Inflammatory macrophage treated with lipopolysaccharide for 1 hour (primary cell): ENCODE data around the gene PRG3.
"Not testable (repeated sequence)": the region's sequence is repeated elsewhere in the genome, so short reads cannot be mapped to it uniquely, and the experiment has no call there.

Experiments used
- DNase-seq, 2 donors: peaks; one replicate each; pipeline ENCODE4 v3.0.0-alpha.2; 2020 to 2022

The PRG3 gene

GRCh38 chr11:57407941-57408475 lies 27.1 kb upstream of the PRG3 start:
- DNase-seq: no peak

DNA sequence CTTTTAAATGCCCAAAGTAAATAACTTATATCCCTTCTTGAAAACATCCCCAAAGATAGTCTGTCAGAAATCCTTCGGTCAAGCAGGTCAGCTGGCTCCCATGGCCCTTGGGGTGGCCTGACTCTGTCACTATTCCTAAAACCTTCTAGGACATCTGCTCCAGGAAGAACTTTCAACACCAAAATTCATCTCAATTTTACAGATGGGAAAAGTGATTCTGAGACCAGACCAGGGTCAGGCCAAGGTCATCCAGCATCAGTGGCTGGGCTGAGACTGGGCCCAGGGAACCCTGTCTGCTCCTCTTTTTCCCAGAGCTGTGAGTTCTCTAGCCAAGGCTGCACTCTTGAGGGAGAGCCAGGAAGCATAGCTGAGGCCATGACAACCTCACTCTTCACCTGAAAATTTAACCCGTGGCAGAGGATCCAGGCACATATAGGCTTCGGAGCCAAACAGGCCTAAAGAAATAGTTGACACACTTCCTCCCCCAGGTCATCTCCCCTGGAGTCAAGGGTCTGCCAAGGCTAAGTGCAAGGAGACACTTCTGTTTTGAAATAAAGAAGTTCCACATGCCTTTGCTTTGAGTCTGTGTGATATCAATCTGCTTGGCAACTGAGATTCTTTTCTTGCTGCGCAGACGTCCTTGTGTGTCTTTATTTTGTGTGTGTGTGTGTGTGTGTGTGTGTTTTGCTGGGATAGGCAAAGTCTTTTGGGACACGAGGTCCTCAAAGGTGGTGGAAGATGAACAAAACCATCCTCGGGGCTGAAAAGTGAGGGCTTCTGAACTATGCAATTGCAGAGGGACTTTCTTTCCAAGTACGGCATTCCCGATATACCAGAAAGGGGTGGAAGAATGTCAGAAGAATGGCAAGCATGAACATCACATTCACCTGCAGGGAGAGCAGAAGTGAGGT lies 26.3 kb upstream of the PRG3 start:
- no peak for DNase-seq

DNA sequence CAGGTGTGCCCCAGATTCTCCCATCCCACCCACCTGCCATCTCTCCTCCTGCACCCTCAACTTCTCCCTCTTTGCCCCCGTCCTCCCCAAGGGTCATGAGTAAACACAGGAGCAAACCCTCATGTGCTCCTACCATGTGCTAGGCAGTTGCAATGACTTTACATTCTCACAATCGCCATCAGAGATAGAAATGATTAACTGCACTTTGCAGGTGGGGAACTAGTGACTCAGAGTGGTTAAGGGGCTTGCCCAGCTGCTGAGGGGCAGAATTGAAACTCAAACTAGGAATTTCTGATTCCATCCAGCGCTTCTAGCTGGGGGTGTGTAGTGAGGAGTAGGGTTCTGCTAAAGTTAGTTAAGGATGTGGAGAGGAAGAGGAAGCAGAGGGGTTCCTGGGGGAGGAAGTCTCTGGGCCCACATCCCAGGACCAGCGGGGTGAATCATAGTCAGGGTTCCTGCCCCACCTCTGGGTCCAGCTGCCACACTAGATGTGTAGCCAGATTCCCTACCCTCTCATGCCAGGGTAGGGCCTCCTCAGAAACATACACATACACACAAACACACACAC lies 25.5 kb upstream of the PRG3 start:
- peak; percentile 84 to 94 for DNase-seq

DNA sequence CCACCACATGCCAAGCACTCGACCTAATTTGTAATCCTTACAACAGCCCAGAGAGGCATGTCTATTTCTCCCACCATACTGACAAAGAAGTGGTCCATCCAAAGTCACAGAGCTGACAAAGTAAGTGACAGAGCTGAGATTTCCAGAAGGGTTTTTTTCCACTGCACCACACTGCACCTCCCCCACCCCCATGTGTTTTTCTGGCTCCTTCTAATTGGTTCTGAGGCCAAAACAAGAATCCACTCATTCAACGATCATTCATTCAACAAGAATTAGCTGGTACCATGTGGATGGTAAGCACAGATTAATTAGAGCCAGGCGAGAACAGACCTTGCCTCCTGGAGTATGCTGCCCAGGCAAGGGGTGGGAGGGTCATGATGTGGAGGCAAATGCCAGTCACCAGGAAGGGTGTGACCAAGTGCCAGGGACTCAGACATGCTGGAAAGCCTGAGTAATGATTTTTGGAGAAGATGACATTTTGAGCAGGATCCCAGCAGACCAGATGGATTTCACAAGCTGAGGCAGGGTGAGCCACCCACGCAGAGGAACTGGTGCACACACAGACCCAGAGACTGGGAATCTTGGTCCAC lies 24.4 kb upstream of the PRG3 start:
- DNase-seq: peak; percentile 69 to 85

DNA sequence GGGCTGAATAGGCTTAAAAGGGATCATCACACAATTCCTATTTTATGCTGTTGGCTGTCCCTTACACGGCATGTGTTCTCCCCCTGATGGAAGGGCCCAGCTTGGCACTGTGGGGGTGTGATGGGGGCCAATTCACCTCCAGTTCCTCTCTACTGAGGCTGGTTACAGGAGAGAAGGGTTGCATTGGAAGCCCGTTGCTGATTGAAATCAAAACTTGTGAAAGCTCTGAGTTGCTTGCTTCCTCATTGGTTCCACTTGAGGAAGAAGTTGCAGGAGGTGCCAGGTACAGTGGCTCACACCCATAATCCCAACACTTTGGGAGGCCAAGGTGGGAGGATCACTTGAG lies 22.8 kb upstream of the PRG3 start:
- DNase-seq: peak in 1 of 2 donors; percentile 21

GRCh38 chr11:57403003-57403801 lies 22.3 kb upstream of the PRG3 start:
- DNase-seq: not testable (repeated sequence)

DNA sequence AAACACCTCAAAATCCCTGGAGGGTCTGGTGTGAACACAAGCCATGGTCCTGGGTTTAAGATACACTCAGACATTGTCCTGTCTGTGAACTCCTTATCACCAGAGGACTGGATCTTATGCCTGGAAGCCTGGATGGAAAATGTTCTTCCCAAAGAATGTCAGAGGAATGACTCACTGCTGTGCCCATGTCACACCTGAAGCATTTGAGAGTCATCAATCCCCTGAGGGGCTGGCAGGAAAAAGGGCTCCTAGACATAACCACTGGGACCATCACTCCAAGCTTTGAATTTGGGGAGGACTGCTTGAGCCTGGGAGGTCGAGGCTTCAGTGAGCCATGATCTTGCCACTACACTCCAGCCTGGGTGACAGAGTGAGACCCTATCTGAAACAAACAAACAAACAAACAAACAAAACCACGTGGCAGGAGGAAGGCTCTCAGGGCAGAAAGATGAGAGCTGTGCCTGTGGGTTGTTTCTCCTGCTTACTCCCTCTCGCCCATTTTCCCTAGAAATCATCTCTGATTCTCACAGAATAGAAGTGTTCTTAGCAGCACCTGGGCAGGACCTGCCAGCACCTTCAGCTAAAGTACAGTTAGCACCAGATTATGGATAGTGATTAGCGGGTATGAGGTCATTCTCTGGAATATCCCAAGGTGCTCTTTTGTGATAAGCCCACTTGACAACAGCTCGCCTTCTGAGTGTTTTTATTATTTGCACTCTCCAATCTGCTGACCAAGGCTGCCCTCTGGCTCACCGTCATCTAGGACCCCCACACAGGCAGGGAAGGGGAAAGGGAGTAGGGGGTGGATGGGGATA lies 21.4 kb upstream of the PRG3 start:
- no peak for DNase-seq

DNA sequence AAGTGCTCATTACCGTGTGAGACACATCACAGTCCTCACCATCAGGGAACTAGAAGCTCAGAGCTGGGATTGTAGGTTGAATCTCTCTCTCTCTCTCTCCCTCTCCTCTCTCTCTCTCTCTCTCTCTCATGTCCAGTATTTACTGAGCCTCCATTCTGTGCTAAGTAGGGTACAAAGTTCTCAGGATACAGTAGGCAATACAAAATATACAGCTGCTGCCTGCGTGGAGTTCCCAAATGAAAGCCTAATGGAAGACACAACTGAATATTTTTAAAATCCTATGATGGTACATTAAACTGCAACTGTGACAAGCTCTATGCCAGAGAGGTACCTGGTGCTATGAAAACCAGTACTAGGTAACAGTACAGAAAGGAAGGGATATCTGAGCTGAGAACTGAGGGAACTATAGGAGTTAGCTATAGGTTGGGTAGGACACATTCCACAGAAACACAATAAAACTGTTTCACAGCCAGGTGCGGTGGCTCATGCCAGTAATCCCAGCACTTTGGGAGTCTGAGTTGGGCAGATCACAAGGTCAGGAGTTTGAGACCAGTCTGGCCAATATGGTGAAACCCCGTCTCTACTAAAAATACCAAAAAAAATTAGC lies 19.1 kb upstream of the PRG3 start:
- no peak for DNase-seq

DNA sequence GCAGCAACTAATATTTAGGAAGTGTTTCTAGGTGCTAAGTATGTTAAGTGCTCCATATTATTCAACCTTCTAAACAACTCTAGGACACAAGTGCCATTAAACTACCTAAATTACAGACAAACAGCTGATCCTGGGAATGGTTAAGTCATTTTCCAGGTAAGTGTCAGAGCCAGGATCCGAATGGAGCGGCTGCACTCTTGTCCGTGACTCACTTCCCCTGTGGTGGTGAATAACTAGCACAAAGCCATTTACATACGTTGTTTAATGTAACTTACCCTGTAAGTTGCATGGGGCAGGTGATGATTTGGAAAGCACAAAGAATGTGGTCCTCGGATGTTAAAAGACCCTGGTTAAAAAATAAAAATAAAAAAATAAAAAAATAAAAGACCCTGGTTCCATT lies 18.3 kb upstream of the PRG3 start:
- DNase-seq: no peak

DNA sequence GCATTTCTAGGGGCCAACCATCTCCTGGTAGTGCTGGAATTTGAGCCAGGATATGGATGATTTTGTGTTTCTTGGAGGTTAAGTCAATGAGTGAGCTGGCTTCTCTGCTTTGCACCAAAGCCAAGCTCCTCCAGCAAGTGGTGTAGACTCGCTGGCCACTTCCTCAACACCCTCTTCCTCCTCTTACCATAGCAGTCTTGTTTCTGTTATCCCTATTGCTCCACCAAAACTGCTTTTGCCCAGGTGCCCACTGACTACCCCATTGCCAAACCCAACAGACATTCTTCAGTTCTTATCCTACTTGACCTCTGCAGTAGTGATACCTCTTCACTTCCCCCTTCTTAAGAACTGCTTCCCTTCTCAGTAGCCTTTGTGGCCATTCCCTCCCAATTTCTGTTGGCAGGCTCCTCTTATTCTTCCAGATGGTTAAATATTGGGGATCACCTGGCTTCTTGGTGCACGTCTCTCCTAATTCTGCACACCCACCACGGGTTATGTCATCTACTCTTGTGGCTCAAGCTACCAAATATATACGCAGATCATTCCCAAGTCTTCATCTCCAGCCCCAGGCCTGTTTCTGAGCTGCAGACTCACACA lies 16.5 kb upstream of the PRG3 start:
- no peak for DNase-seq

DNA sequence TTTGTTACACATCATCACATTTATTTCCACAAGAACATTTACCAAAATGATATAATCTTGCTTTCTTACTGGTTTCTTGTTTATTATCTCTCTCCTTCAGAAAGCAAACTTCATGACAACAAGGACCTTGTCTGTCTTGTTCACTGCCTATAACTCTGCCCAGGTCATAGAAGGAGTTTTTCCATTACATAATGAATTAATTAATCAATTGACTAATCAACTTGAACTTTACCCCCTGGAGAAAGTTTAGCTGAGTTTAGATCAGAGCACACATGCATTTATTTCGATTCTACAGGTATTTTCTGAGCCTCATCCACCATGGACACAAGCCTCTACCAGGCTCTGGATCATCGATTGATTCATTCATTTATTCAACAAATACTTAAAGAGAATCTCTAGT lies 15.8 kb upstream of the PRG3 start:
- no peak for DNase-seq

DNA sequence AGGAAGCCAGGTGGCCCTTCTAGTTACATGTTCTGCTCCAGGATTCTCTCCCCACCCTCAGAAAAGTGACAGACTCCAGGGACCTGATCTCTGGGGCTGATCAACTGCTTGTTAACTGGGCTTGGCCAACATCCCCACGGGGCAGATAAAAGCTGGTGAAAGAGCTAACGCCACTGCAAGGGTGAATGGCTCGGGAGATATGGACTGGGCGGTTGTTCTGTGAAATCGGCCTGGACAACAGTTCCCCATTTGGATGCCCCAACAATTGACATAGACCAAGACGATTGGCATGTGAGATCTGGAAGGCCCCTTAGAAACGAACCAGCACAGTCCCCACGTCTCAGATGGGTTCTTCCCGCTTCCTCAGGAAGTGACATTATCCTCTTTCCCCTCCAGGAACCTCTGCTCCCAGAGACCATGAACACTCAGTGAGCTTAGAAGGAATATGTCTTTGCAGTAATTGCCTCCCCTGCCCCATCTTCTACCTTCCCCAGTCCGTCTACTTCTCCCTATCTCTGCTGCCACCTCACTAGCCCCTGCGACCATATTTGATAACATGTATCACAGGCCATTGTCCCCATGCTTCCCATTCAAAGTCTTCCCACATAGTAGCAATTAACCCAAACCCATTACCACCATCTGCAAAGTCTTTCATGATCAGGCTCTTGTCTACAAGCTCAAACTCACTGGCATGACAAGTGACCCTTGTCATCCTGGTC lies 15.1 kb upstream of the PRG3 start:
- no peak for DNase-seq

DNA sequence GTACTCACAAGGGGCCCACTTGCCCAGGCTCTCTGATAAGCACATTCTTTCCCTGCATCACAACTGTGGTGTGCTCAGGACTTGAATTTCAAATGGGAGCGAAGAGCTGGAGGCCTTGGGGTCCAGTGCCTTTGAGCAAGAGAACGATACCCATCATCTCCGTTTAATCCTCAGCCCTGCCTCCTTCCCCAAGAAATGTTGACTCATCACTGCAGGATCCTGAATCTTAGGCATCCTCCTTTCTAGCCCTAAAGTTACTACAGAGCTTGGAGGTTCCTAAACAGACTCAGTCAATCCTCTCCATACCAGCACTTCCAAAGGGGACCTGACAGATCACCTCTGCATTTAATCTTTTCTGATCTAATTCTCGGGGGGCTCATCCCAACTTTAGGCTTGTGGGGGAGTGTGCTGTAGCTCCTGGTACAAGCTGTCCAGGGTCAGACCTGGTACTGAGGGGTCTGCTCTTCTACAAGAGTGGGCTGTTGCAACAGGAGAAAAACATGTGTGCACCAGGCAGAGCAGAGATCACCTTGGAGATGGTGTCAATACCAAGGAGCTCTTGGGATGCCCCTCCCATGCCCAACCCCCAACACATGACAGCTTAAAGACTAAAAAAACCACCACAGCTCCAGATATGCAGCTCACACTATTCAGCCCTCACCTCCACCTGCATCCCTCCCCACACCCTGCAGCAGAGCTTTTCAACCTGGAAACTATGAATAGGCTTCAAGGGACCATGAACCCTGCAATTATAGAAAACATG lies 13.4 kb upstream of the PRG3 start:
- DNase-seq: no peak

DNA sequence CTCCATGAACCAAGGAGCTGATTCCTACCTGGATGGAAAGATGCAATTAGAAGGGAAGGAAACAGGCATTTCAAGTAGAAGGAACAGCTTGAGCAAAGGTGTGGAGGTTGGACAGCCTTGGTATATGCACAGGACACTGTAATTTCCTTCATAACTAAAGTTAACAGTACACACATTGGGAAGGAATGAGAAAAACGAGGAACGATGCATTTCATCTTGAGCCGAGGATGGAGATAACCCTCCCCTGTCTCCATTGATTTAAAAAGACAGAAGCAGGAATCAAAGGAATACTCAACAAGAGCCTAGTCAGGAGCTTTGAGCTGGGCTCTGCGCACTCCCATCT lies 11.8 kb upstream of the PRG3 start:
- DNase-seq: no peak

DNA sequence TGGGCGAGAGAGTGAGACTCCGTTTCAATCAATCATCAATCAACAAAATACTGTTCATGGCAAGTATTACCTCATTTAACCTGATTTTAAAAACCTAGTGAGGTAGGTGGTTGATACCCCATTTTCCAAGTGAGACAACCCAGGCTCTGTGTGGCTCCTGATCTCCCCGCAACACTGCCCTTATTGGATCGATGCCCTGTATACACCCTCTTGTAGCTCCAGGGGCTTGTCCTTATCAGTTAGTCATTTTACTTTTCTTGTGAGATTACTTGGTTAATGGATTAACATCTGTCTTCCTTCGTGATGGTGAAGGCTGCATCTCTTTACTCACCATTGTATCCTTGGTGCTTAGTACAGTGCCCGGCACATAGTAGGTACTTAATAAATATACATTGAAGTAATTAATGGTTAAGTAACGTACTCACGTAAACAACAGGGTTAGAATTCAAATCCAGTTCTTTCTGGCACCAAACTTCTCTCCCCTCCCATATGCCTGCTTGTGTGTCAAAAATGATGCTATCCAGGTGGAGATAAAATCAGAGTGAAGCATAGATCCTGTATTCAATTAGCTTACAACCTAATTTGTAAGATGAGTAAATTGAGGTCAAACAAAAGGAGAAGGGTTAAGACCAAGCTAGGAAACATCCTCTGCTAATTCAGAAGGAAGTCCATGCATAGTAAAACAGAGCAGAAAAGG lies 11.3 kb upstream of the PRG3 start:
- DNase-seq: no peak

DNA sequence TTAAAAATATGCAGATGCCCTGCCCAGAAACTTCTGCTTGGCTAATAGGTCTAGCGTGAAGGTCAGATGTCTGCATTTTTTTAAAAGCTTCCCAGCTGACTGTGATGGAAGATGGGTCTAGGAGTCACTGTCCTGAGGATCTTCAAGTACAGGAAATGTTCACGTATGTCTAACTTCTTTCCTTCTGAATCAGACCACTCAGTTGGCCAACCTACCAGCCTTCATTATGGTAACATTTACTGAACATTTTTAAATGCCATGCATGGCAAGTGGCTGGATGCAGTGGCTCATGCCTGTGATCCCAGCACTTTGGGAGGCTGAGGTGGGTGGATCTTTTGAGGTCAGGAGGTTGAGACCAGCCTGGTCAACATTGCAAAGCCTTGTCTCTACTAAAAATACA lies 10.6 kb upstream of the PRG3 start:
- no peak for DNase-seq

GRCh38 chr11:57391111-57391510 lies 10.2 kb upstream of the PRG3 start:
- no peak for DNase-seq

DNA sequence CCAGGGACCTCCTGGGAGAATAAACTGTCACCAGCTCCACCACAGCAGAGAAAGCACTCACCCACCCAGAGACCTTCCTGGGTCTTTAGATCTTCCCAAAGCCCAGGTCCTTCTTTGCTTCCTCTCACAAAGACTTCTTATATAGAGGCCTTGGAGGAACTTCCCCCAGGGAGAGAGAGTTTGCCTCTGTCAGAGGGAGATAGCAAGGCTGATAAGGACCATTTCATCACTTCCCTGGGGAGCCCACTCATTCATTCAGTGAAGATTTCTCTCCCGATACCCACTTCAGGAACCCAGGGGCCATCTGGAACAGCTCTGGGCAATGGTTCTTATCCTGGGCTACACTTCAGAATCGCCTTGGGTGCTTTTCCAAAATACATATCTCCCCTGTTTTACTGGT lies 9.6 kb upstream of the PRG3 start, which contains the start of gene PRG2:
TSS of gene PRG2 (minus strand) at position 116 of the 400 bp plus-strand sequence. CDS start 706 bp downstream, outside the sequence.
- no peak for DNase-seq
